A673 (cell line): ENCODE data around the gene SSH2. TPM values are rescaled to one million over a fixed set of nuclear protein-coding genes. Genes with fewer than 3 reads are reported as not detected.

Experiments
- BruUV-seq: library from RNA; stranded (reverse); fragments of 400-500 nt; replicated peaks from 2 replicates; lab custom pipeline; 2021; lab: Mats Ljungman, UMichigan
- CTCF ChIA-PET: fragments of 300-600 bp; sonication (Branson Sonifier 250); formaldehyde crosslinking; loops from one replicate; lab custom pipeline; 2022; ENCODE audit warnings: antibody characterized with exemption; lab: Charles Lee
- POLR2A ChIA-PET: fragments of 300-600 bp; sonication (Branson Sonifier 250); formaldehyde crosslinking; loops from one replicate; lab custom pipeline; 2022; ENCODE audit warnings: antibody characterized with exemption; ENCODE audit not compliant: low non-redundant PET; lab: Charles Lee
- DNase-seq: peaks from one replicate; pipeline ENCODE4 v3.0.0-alpha.2; 2015; ENCODE audit warnings: low spot score
- H3K27ac ChIP-seq: fragments of 200-600 bp; sonication (generic); 2 replicates; pipeline ENCODE4 v1.5.1; 2016; ENCODE audit warnings: mixed run types, low read depth, mild to moderate bottlenecking, mixed read lengths, antibody characterized with exemption, low read length; ENCODE audit not compliant: poor library complexity, severe bottlenecking
- H3K27me3 ChIP-seq: fragments of 200-600 bp; sonication (generic); replicated peaks from 2 replicates; pipeline ENCODE4 v1.6.1; 2017; ENCODE audit warnings: mixed run types, low read depth, mild to moderate bottlenecking, mixed read lengths, antibody characterized with exemption, low read length; ENCODE audit not compliant: insufficient read depth, poor library complexity
- H3K36me3 ChIP-seq: fragments of 200-600 bp; sonication (generic); 2 replicates; pipeline ENCODE4 v1.6.1; 2016; ENCODE audit warnings: mixed run types, mild to moderate bottlenecking, mixed read lengths, antibody characterized with exemption, low read length; ENCODE audit not compliant: insufficient read depth, poor library complexity, severe bottlenecking
- H3K4me1 ChIP-seq: fragments of 200-600 bp; sonication (generic); 2 replicates; pipeline ENCODE4 v1.6.1; 2017; ENCODE audit warnings: mixed run types, mild to moderate bottlenecking, mixed read lengths, antibody characterized with exemption, low read length; ENCODE audit not compliant: insufficient read depth, poor library complexity, severe bottlenecking
- H3K4me3 ChIP-seq: fragments of 200-600 bp; sonication (generic); 2 replicates; pipeline ENCODE4 v1.5.1; 2016; ENCODE audit warnings: low read depth, mixed run types, mild to moderate bottlenecking, mixed read lengths, low read length; ENCODE audit not compliant: poor library complexity, severe bottlenecking
- H3K9me3 ChIP-seq: fragments of 200-600 bp; sonication (generic); 2 replicates; pipeline ENCODE4 v1.6.1; 2016; ENCODE audit warnings: mixed run types, low read depth, mild to moderate bottlenecking, mixed read lengths, antibody characterized with exemption, low read length; ENCODE audit not compliant: poor library complexity, severe bottlenecking
- CTCF ChIP-seq: fragments of 300-800, 200-600 bp; sonication (generic); conservative IDR thresholded peaks from 2 replicates; pipeline ENCODE4 v1.5.1; 2017; ENCODE audit warnings: low read depth, mild to moderate bottlenecking, antibody characterized with exemption, low read length, moderate library complexity, mixed read lengths
- EZH2 ChIP-seq: fragments of 200-600 bp; sonication (generic); IDR thresholded peaks from 2 replicates; pipeline ENCODE4 v1.6.1; 2017; ENCODE audit warnings: borderline replicate concordance, low read depth, mild to moderate bottlenecking, mixed read lengths, antibody characterized with exemption, low read length; ENCODE audit not compliant: poor library complexity, severe bottlenecking
- intact Hi-C: fragments of 100-400 bp; cut with micrococcal nuclease; formaldehyde crosslinking; loops from one replicate; pipeline ENCODE4 v1.10.0; 2022; ENCODE audit not compliant: unreplicated experiment
- total RNA-seq: library from RNA; stranded (reverse); gene quantifications from 2 replicates; pipeline ENCODE4 v1.2.3, GENCODE V29; 2021

The SSH2 gene
- total RNA-seq, 1 experiment from 2014 or later = 75.5 TPM

DNA sequence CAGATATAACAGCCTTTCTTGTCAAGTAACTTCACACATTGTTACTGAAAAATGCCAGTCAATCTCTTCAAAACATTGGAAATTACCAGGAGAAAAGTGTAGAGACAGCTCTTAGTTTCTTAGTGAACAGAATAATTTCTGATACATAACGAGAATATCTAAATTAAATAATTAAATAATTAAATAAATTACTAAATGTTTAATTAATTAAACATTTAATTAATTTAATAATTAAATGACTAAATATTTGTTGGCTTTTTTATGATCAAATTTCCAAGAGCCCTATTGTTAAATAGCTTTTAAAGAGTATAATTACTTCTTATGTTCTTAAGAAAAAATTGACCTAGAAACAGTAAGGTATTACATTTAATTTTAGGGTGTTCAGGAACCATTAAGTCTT, 129.6 kb downstream of the SSH2 start:
- TF ChIP-seq CTCF (no peak), EZH2 (no peak)
- peaks cover 6% of the 10 kb centered on the region for H3K9me3 ChIP-seq
- H3K27ac ChIP-seq = no peak overlapping the region
- DNase-seq = no peak
- CTCF ChIA-PET = no interaction called here
- peaks cover 11% of the 10 kb centered on the region for H3K4me1 ChIP-seq
- POLR2A ChIA-PET = no interaction called here
- intact Hi-C loops = no loop called here
- no peaks in the 10 kb centered on the region for H3K36me3 ChIP-seq
- H3K27me3 ChIP-seq = no peaks in the 10 kb centered on the region
- no TSS peak for BruUV-seq
- H3K4me3 ChIP-seq = no peak overlapping the region

DNA sequence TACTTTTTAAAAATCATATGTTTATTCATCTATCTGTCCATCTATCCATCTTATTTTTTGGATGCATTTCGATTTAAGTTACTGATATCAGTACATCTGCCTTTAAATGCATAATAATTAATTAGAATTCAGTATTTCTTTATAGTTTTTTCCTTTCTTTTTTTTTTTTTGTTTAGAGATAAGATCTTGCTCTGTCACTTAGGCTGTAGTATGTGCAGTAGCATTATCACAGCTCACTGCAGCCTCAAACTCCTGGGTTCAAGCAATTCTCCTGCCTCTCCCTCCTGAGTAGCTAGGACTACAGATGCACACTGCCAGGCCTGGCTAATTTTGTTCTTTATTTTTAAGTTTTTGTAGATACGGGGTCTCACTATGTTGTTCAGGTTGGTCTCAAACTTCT, 133.4 kb downstream of the SSH2 start:
- no peak for TF ChIP-seq CTCF
- TF ChIP-seq EZH2 = no peak
- Histone ChIP-seq H3K27me3 (no peaks in the 10 kb centered on the region), H3K27ac (no peak overlapping the region), H3K4me1 (peaks cover 19% of the 10 kb centered on the region), H3K9me3 (peaks cover 6% of the 10 kb centered on the region), H3K36me3 (no peaks in the 10 kb centered on the region), H3K4me3 (no peak overlapping the region)
- ChIA-PET POLR2A (interaction anchor here (0.6 kb wide), 1 partner anchor 190 kb away, joined by 13 read pairs; no protein-coding TSS in a partner anchor), CTCF (no interaction called here)
- no TSS peak for BruUV-seq
- intact Hi-C loops = no loop called here
- no peak for DNase-seq

DNA sequence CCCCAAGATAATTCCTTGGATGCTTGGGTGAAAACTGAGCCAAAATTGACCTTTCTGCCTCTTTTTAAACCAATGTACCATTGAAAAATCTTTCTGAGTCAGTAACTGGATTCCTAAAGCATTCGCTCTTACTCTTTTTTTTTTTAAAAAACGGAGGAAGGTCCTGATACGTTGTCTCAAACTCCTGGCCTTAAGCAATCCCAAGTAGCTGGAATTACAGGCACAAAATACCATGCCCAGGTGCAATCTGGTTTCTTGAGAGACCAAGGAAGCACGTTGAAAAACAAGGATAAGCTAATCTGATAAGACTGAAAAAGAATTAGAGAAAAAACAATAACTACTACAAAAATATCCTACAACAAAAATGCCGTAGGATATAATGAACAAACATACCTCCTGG, 136.5 kb downstream of the SSH2 start:
- no peak overlapping the region for H3K27ac ChIP-seq
- no peaks in the 10 kb centered on the region for H3K36me3 ChIP-seq
- intact Hi-C loops = no loop called here
- H3K4me1 ChIP-seq = peaks cover 22% of the 10 kb centered on the region
- peaks cover 1% of the 10 kb centered on the region for H3K9me3 ChIP-seq
- CTCF ChIA-PET = no interaction called here
- TF ChIP-seq CTCF (no peak), EZH2 (no peak)
- no peaks in the 10 kb centered on the region for H3K27me3 ChIP-seq
- no peak overlapping the region for H3K4me3 ChIP-seq
- no TSS peak for BruUV-seq
- POLR2A ChIA-PET = no interaction called here
- no peak for DNase-seq
